CD14-positive monocyte (primary cell): ENCODE measurements around the gene DNAJB8. TPM values are rescaled to one million over a fixed set of nuclear protein-coding genes. Genes with fewer than 3 reads are reported as not detected.

ENCODE experiments used
- DNase-seq, 3 donors: peaks; one replicate each; pipeline ENCODE4 v3.0.0-alpha.2; 2011 to 2022
- H2AFZ ChIP-seq: 2 replicates; pipeline ENCODE4 v1.6.0; 2012; ENCODE audit warnings: mild to moderate bottlenecking, low read depth, low read length, inconsistent platforms; ENCODE audit not compliant: insufficient read depth, poor library complexity, severe bottlenecking
- H3K27ac ChIP-seq, 2 donors: 1 replicate in 1 of 2; 2 replicates in 1 of 2; pipeline ENCODE4 v1.5.1; 2012 to 2013; ENCODE audit warnings: low read length in 2 of 2, control low read depth in 1 of 2, inconsistent platforms in 1 of 2, low read depth in 1 of 2, mild to moderate bottlenecking in 1 of 2
- H3K27me3 ChIP-seq, 2 donors: one replicate each; pipeline versions ENCODE4 v1.6.0 to v1.6.1; 2011 to 2013; ENCODE audit warnings: low read length in 2 of 2; ENCODE audit not compliant: control insufficient read depth in 2 of 2, insufficient read depth in 2 of 2
- H3K36me3 ChIP-seq, 2 donors: replicated peaks in 1 of 2; 1 replicate in 1 of 2; 2 replicates in 1 of 2; pipeline versions ENCODE4 v1.5.1 to v1.6.1; 2012 to 2013; ENCODE audit warnings: low read length in 2 of 2, control low read depth in 1 of 2, inconsistent platforms in 1 of 2, mild to moderate bottlenecking in 1 of 2; ENCODE audit not compliant: insufficient read depth in 2 of 2, control insufficient read depth in 1 of 2
- H3K4me1 ChIP-seq, 2 donors: 1 replicate in 1 of 2; 2 replicates in 1 of 2; pipeline versions ENCODE4 v1.5.1 to v1.6.1; 2012 to 2013; ENCODE audit warnings: low read length in 2 of 2, control low read depth in 1 of 2, inconsistent platforms in 1 of 2, mild to moderate bottlenecking in 1 of 2, moderate library complexity in 1 of 2; ENCODE audit not compliant: insufficient read depth in 2 of 2, control insufficient read depth in 1 of 2
- H3K4me2 ChIP-seq: replicated peaks from 2 replicates; pipeline ENCODE3; 2012; ENCODE audit warnings: low read length, moderate library complexity, mild to moderate bottlenecking; ENCODE audit not compliant: poor library complexity, severe bottlenecking; ENCODE audit errors: extremely low read depth
- H3K4me3 ChIP-seq, 3 experiments: fragments of 200-600 bp in 1 of 3; sonication (generic) in 1 of 3; replicated peaks in 1 of 3; 1 replicate in 2 of 3; 2 replicates in 1 of 3; pipeline ENCODE4 v1.5.1; 2011 to 2013; ENCODE audit warnings: low read length in 3 of 3, mild to moderate bottlenecking in 3 of 3, control low read depth in 2 of 3, low read depth in 2 of 3, inconsistent platforms in 1 of 3, moderate library complexity in 1 of 3
- H3K79me2 ChIP-seq: 2 replicates; pipeline ENCODE4 v1.6.0; 2012; ENCODE audit warnings: mild to moderate bottlenecking, control low read depth, inconsistent platforms, low read length, moderate library complexity; ENCODE audit not compliant: insufficient read depth
- H3K9ac ChIP-seq: 2 replicates; pipeline ENCODE4 v1.6.0; 2017; ENCODE audit warnings: low read length, mild to moderate bottlenecking; ENCODE audit not compliant: insufficient read depth, poor library complexity, severe bottlenecking
- H3K9me3 ChIP-seq, 2 donors: replicated peaks in 1 of 2; 1 replicate in 1 of 2; 2 replicates in 1 of 2; pipeline versions ENCODE4 v1.5.1 to v1.6.1; 2012 to 2013; ENCODE audit warnings: low read length in 2 of 2, control low read depth in 1 of 2; ENCODE audit not compliant: control insufficient read depth in 1 of 2, insufficient read depth in 1 of 2
- H4K20me1 ChIP-seq: 2 replicates; pipeline ENCODE4 v1.6.0; 2012; ENCODE audit warnings: mild to moderate bottlenecking, low read length, control low read depth, moderate library complexity; ENCODE audit not compliant: insufficient read depth
- H3K27ac Mint-ChIP-seq, 7 donors: one replicate each; pipeline ENCODE4 v1.8.0; 2020; ENCODE audit warnings: mild to moderate bottlenecking in 7 of 7, mixed read lengths in 7 of 7, moderate library complexity in 6 of 7, inconsistent platforms in 2 of 7
- H3K27me3 Mint-ChIP-seq, 3 donors: one replicate each; pipeline ENCODE4 v1.8.0; 2021 to 2022; ENCODE audit warnings: low read depth in 3 of 3, mild to moderate bottlenecking in 3 of 3, mixed read lengths in 3 of 3, moderate library complexity in 3 of 3, inconsistent platforms in 1 of 3
- H3K36me3 Mint-ChIP-seq, 2 donors: one replicate each; pipeline ENCODE4 v1.8.0; 2020; ENCODE audit warnings: mixed read lengths in 2 of 2, inconsistent platforms in 1 of 2, mild to moderate bottlenecking in 1 of 2
- H3K4me1 Mint-ChIP-seq: one replicate; pipeline ENCODE4 v1.8.0; 2020; ENCODE audit warnings: mild to moderate bottlenecking, mixed read lengths
- H3K4me3 Mint-ChIP-seq, 2 donors: one replicate each; pipeline ENCODE4 v1.8.0; 2020; ENCODE audit warnings: mild to moderate bottlenecking in 2 of 2, mixed read lengths in 2 of 2, moderate library complexity in 1 of 2
- H3K9me3 Mint-ChIP-seq, 7 donors: one replicate each; pipeline ENCODE4 v1.8.0; 2020 to 2022; ENCODE audit warnings: mixed read lengths in 7 of 7, mild to moderate bottlenecking in 6 of 7, moderate library complexity in 6 of 7, inconsistent platforms in 2 of 7
- WGBS: methylation state at CpG from one replicate; pipeline ENCODE4 v1.1.5; 2013; ENCODE audit warnings: missing lambda C conversion rate; ENCODE audit not compliant: insufficient coverage; 5-methylcytosine and 5-hydroxymethylcytosine counted together
- intact Hi-C, 2 donors: fragments of 100-400 bp; cut with micrococcal nuclease; formaldehyde crosslinking; loops; one replicate each; pipeline versions ENCODE4 v1.15.0 to v1.15.1; 2023
- polyA plus RNA-seq, 3 donors: library from polyadenylated mRNA; depleted of rRNA in 1 of 3; unstranded in 2 of 3; stranded (reverse) in 1 of 3; fragments of 300-500 nt in 2 of 3; fragments of >200 nt in 1 of 3; fragmentation: Illumina TruSeq in 2 of 3; gene quantifications; 1 replicate in 2 of 3; 2 replicates in 1 of 3; pipeline ENCODE4 v1.2.3, GENCODE V29; 2012 to 2021
- TF ChIP-seq, protein P1 (sequence below): fragments of 200-600 bp; IDR thresholded peaks from one replicate; pipeline ENCODE4 v1.8.0; 2022; ENCODE audit warnings: antibody characterized with exemption, mild to moderate bottlenecking

The DNAJB8 gene
- polyA plus RNA-seq, 3 donors: not detected

DNA sequence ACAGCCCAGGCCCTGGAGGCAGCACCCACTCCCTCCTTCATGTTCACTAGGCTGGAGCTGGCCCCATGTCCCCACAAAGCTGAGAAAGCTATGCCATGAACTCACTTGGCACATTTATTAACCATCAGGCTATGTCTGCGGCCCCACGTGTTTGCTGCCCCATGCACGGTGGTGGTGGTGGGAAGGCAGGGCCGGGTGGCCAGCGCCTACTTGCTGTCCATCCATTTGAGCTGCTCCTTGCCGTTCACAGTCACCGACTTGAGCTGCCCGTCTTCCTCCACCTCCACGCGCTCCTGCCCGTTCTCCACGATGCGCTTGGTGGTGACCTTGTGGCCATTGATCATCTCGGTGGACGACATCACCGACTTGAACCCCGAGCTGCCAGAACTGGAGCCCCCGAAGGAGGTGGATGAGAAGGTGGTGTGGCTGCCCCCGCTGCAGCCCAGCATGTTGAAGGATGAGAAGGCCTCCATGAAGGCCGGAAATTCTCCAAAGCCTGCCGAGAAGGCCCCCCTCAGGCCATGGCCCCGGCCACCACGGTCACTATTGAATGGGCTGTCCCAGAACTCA is 4.3 kb downstream of the DNAJB8 start:
- peaks cover 4 to 32% (median 15%) of the 10 kb centered on the region in 3 donors for H3K27me3 Mint-ChIP-seq
- intact Hi-C loops: no loop called here
- Histone ChIP-seq H3K4me1 (no peaks in the 10 kb centered on the region), H3K4me2 (no peak overlapping the region), H3K4me3 (no peak overlapping the region), H3K36me3 (no peaks in the 10 kb centered on the region), H3K9ac (no peak overlapping the region), H3K79me2 (no peaks in the 10 kb centered on the region), H3K9me3 (no peaks in the 10 kb centered on the region), H4K20me1 (no peaks in the 10 kb centered on the region), H3K27me3 (no peaks in the 10 kb centered on the region), H2AFZ (no peak overlapping the region), H3K27ac (no peak overlapping the region)
- TF ChIP-seq, protein P1, sequence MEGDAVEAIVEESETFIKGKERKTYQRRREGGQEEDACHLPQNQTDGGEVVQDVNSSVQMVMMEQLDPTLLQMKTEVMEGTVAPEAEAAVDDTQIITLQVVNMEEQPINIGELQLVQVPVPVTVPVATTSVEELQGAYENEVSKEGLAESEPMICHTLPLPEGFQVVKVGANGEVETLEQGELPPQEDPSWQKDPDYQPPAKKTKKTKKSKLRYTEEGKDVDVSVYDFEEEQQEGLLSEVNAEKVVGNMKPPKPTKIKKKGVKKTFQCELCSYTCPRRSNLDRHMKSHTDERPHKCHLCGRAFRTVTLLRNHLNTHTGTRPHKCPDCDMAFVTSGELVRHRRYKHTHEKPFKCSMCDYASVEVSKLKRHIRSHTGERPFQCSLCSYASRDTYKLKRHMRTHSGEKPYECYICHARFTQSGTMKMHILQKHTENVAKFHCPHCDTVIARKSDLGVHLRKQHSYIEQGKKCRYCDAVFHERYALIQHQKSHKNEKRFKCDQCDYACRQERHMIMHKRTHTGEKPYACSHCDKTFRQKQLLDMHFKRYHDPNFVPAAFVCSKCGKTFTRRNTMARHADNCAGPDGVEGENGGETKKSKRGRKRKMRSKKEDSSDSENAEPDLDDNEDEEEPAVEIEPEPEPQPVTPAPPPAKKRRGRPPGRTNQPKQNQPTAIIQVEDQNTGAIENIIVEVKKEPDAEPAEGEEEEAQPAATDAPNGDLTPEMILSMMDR: no peak
- H3K4me3 Mint-ChIP-seq: no peak overlapping the region
- no peaks in the 10 kb centered on the region for H3K4me1 Mint-ChIP-seq
- no peak for DNase-seq
- no peak overlapping the region for H3K27ac Mint-ChIP-seq
- H3K9me3 Mint-ChIP-seq: peaks cover 0 to 2% (median 0%) of the 10 kb centered on the region in 7 donors
- no peaks in the 10 kb centered on the region for H3K36me3 Mint-ChIP-seq
- 92% methylated on average over 19 of the region's 23 CpGs for WGBS

DNA sequence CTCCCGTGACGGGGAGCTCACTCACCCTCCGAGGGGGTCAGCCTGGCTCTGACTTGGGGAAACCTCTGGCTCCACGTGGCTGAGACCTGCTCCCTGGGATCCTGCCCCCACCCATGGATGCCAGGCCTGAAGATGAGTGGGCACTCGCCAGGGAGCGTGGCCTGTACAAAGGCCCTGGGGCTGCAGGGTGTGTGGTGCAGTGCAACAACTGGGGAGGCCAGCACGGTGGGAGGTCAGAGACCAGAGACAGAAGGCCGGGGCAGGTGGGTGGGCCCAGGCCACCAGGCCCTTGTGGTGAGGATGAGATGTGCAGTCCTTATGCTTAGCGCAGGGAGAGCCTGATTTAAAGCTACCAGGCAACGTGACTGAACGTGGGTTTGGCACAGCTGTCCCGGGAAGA is 5.0 kb downstream of the DNAJB8 start:
- no peak for DNase-seq
- Histone ChIP-seq H3K27ac (no peak overlapping the region), H3K4me3 (no peak overlapping the region), H2AFZ (no peak overlapping the region), H4K20me1 (no peaks in the 10 kb centered on the region), H3K79me2 (no peaks in the 10 kb centered on the region), H3K4me1 (no peaks in the 10 kb centered on the region), H3K4me2 (no peak overlapping the region), H3K36me3 (no peaks in the 10 kb centered on the region), H3K27me3 (no peaks in the 10 kb centered on the region), H3K9me3 (no peaks in the 10 kb centered on the region), H3K9ac (no peak overlapping the region)
- Mint-ChIP-seq H3K9me3 (no peaks in the 10 kb centered on the region), H3K27me3 (peaks cover 7 to 31% (median 15%) of the 10 kb centered on the region in 3 donors), H3K4me1 (no peaks in the 10 kb centered on the region), H3K36me3 (no peaks in the 10 kb centered on the region), H3K27ac (no peak overlapping the region), H3K4me3 (no peak overlapping the region)
- TF ChIP-seq, protein P1: no peak
- WGBS: 80% methylated on average over 12 of the region's 12 CpGs
- intact Hi-C loops: no loop called here
